ENCODE data around the gene RPS6KA1. TPM values are rescaled to one million over a fixed set of nuclear protein-coding genes. Genes with fewer than 3 reads are reported as not detected.

Gene RPS6KA1
- total and polyA plus RNA-seq, 10 donors: 45.8 to 173 (median 116) TPM

DNA sequence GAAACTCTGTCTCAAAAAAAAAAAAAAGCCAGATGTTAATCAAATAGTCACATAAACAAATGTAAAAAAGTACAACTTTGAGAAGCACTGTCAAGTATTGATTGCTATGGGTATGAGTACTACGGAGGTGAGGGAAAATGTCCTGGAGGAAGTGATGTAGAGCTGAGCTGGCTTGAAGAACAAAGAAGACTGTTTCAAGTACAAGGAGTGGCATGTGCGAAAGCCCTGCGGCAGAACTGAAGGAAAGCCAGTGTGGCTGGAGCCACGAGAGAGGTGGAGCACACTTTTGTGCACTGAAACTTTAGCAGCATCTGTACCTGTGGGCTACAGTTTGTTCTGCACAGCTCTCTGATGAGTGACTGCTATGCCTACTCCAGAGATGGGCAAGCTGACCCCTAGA lies 5.4 kb upstream of the RPS6KA1 start:
- H3K4me1 ChIP-seq: peaks cover 0 to 26% (median 7%) of the 10 kb centered on the region in 6 donors
- H3K9me3 ChIP-seq: no peaks in the 10 kb centered on the region
- 69 to 79% (median 70%) methylated on average over 4 of the region's 4 CpGs for WGBS, 5 donors
- DNase-seq: no peak
- peaks cover 0 to 22% (median 0%) of the 10 kb centered on the region in 7 donors for H3K27me3 ChIP-seq (replicated peaks in 1 of 7)
- no peak overlapping the region for H3K4me3 ChIP-seq
- TF ChIP-seq, protein P1, sequence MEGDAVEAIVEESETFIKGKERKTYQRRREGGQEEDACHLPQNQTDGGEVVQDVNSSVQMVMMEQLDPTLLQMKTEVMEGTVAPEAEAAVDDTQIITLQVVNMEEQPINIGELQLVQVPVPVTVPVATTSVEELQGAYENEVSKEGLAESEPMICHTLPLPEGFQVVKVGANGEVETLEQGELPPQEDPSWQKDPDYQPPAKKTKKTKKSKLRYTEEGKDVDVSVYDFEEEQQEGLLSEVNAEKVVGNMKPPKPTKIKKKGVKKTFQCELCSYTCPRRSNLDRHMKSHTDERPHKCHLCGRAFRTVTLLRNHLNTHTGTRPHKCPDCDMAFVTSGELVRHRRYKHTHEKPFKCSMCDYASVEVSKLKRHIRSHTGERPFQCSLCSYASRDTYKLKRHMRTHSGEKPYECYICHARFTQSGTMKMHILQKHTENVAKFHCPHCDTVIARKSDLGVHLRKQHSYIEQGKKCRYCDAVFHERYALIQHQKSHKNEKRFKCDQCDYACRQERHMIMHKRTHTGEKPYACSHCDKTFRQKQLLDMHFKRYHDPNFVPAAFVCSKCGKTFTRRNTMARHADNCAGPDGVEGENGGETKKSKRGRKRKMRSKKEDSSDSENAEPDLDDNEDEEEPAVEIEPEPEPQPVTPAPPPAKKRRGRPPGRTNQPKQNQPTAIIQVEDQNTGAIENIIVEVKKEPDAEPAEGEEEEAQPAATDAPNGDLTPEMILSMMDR (IDR thresholded peaks at IDR 0.05 in 8 of 11, conservative IDR thresholded peaks at IDR 0.05 in 3 of 11): no peak
- TF ChIP-seq POLR2AphosphoS5 (IDR thresholded peaks at IDR 0.05): no peak
- TF ChIP-seq POLR2A (IDR thresholded peaks at IDR 0.05): no peak
- intact Hi-C loops (cut with DNase I; ENCODE audit: low total_unique reads): no loop called here
- no peaks in the 10 kb centered on the region for H3K36me3 ChIP-seq
- no peak overlapping the region for H3K27ac ChIP-seq

DNA sequence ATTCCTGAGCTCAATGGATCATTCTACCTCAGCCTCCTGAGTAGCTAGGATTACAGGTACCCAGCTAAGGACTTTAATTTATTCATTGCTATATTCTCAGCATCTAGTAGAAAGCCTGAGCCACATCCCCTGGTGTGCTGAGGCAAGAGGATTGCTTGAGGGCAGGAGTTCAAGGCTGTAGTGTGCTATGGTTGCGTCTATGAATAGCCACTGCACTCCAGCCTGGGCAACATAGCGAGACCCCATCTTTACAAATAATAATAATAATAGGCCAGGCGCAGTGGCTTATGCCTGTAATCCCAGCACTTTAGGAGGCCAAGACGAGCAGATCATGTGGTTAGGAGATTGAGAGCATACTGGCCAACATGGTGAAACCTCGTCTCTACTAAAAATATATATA lies 3.3 kb upstream of the RPS6KA1 start:
- Histone ChIP-seq H3K4me1 (peaks cover 11 to 32% (median 22%) of the 10 kb centered on the region in 6 donors), H3K9me3 (no peaks in the 10 kb centered on the region), H3K36me3 (no peaks in the 10 kb centered on the region), H3K27me3 (replicated peaks in 1 of 7) (peaks cover 0 to 22% (median 0%) of the 10 kb centered on the region in 7 donors), H3K27ac (no peak overlapping the region), H3K4me3 (no peak overlapping the region)
- TF ChIP-seq POLR2A (IDR thresholded peaks at IDR 0.05) (no peak), POLR2AphosphoS5 (IDR thresholded peaks at IDR 0.05) (no peak)
- TF ChIP-seq, protein P1 (IDR thresholded peaks at IDR 0.05 in 8 of 11, conservative IDR thresholded peaks at IDR 0.05 in 3 of 11): no peak
- WGBS, 5 donors: 83 to 97% (median 89%) methylated on average over 5 of the region's 5 CpGs
- intact Hi-C loops (cut with DNase I; ENCODE audit: low total_unique reads): no loop called here
- no peak for DNase-seq

- intact Hi-C loops (cut with DNase I; ENCODE audit: low total_unique reads): no loop called here
- Histone ChIP-seq H3K4me3 (peak overlapping the region; percentile 9 to 84 (median 68)), H3K36me3 (no peaks in the 10 kb centered on the region), H3K9me3 (no peaks in the 10 kb centered on the region), H3K4me1 (peaks cover 11 to 52% (median 38%) of the 10 kb centered on the region in 6 donors), H3K27ac (peak overlapping the region in 4 of 8 donors; percentile 65 to 94 (median 92)), H3K27me3 (replicated peaks in 1 of 7) (peaks cover 0 to 9% (median 0%) of the 10 kb centered on the region in 7 donors)
- DNase-seq: no peak
- TF ChIP-seq POLR2A (IDR thresholded peaks at IDR 0.05): no peak
- TF ChIP-seq, protein P1 (IDR thresholded peaks at IDR 0.05 in 8 of 11, conservative IDR thresholded peaks at IDR 0.05 in 3 of 11): no peak
- TF ChIP-seq POLR2AphosphoS5 (IDR thresholded peaks at IDR 0.05): no peak
- 1 to 6% (median 1%) methylated on average over 12 to 19 of the region's 19 CpGs for WGBS, 5 donors
These were observed 231 bp upstream of the RPS6KA1 start for GRCh38 chr1:26529405-26529654.

- intact Hi-C loops (cut with DNase I; ENCODE audit: low total_unique reads): no loop called here
- Histone ChIP-seq H3K9me3 (no peaks in the 10 kb centered on the region), H3K27ac (peak overlapping the region; percentile 14 to 94 (median 75)), H3K36me3 (no peaks in the 10 kb centered on the region), H3K4me3 (peak overlapping the region; percentile 47 to 84 (median 68)), H3K27me3 (replicated peaks in 1 of 7) (no peaks in the 10 kb centered on the region), H3K4me1 (peaks cover 11 to 63% (median 48%) of the 10 kb centered on the region in 6 donors)
- DNase-seq: no peak
- TF ChIP-seq, protein P1 (IDR thresholded peaks at IDR 0.05 in 8 of 11, conservative IDR thresholded peaks at IDR 0.05 in 3 of 11): no peak
- TF ChIP-seq POLR2A (IDR thresholded peaks at IDR 0.05) (no peak), POLR2AphosphoS5 (IDR thresholded peaks at IDR 0.05) (no peak)
- 23 to 32% (median 26%) methylated on average over 7 to 8 of the region's 8 CpGs for WGBS, 5 donors
These were observed 891 bp downstream of the RPS6KA1 start for GRCh38 chr1:26530410-26530894.
